Left renal cortex interstitium (tissue), 4 donors: ENCODE results near the gene LRTM2. TPM values are rescaled to one million over a fixed set of nuclear protein-coding genes. Genes with fewer than 3 reads are reported as not detected.
"Not testable (repeated sequence)": the region's sequence is repeated elsewhere in the genome, so short reads cannot be mapped to it uniquely, and the experiment has no call there.

Source experiments
- DNase-seq, 4 donors: peaks; one replicate each; pipeline ENCODE4 v3.0.0-alpha.2; 2013; ENCODE audit warnings: low read depth in 4 of 4, low spot score in 2 of 4, missing footprints in 1 of 4
- polyA plus RNA-seq, 4 donors: library from polyadenylated mRNA; unstranded; fragments of 120-200 nt; gene quantifications; one replicate each; pipeline ENCODE4 v1.2.1, GENCODE V29; 2013; ENCODE audit not compliant: insufficient read length in 4 of 4

LRTM2 gene
- polyA plus RNA-seq, 4 donors, result 0.37 to 0.90 (median 0.57) TPM

- no peak for DNase-seq
Observed at GRCh38 chr12:1810201-1810930, 10.0 kb upstream of the LRTM2 start.

- no peak for DNase-seq
Observed at GRCh38 chr12:1810931-1811280, 9.5 kb upstream of the LRTM2 start.

- no peak for DNase-seq
Observed at GRCh38 chr12:1811281-1811947, 9.0 kb upstream of the LRTM2 start.

GRCh38 chr12:1811948-1812291 is 8.4 kb upstream of the LRTM2 start:
- DNase-seq, result no peak

GRCh38 chr12:1812650-1813302 is 7.6 kb upstream of the LRTM2 start:
- DNase-seq, result no peak

- no peak for DNase-seq
Observed at GRCh38 chr12:1814266-1814665, 6.1 kb upstream of the LRTM2 start.

GRCh38 chr12:1815108-1815507 is 5.3 kb upstream of the LRTM2 start:
- DNase-seq, result no peak

GRCh38 chr12:1815814-1816729 is 4.3 kb upstream of the LRTM2 start:
- DNase-seq, result no peak

GRCh38 chr12:1816730-1817348 is 3.5 kb upstream of the LRTM2 start:
- no peak for DNase-seq

- DNase-seq, result not testable (repeated sequence)
Observed at GRCh38 chr12:1817928-1818327, 2.4 kb upstream of the LRTM2 start.

GRCh38 chr12:1819050-1819449 is 1.3 kb upstream of the LRTM2 start:
- no peak for DNase-seq

GRCh38 chr12:1819571-1819970 is 794 bp upstream of the LRTM2 start:
- no peak for DNase-seq

GRCh38 chr12:1820896-1821291 is 529 bp downstream of the LRTM2 start:
- no peak for DNase-seq

- DNase-seq, result no peak
Observed at GRCh38 chr12:1821805-1822204, 1.4 kb downstream of the LRTM2 start.

- no peak for DNase-seq
Observed at GRCh38 chr12:1822699-1823098, 2.3 kb downstream of the LRTM2 start.

GRCh38 chr12:1823237-1823636 is 2.9 kb downstream of the LRTM2 start:
- DNase-seq, result no peak

- no peak for DNase-seq
Observed at GRCh38 chr12:1825382-1826102, 5.2 kb downstream of the LRTM2 start.

- DNase-seq, result no peak
Observed at GRCh38 chr12:1826401-1826800, 6.0 kb downstream of the LRTM2 start.

- no peak for DNase-seq
Observed at GRCh38 chr12:1826867-1827705, 6.7 kb downstream of the LRTM2 start.
